CD8-positive, alpha-beta memory T cell (primary cell): ENCODE data around the gene BLTP1. TPM values are rescaled to one million over a fixed set of nuclear protein-coding genes. Genes with fewer than 3 reads are reported as not detected.
"Not testable (repeated sequence)": the region's sequence is repeated elsewhere in the genome, so short reads cannot be mapped to it uniquely, and the experiment has no call there.

Source experiments
- CTCF ChIA-PET: fragments of 350-600 bp; sonication (Branson Sonifier 250); formaldehyde crosslinking; loops from one replicate; lab custom pipeline; 2021; ENCODE audit warnings: antibody characterized with exemption; lab: Charles Lee
- POLR2A ChIA-PET: fragments of 350-600 bp; sonication (Branson Sonifier 250); formaldehyde crosslinking; loops from one replicate; lab custom pipeline; 2021; ENCODE audit warnings: antibody characterized with exemption; lab: Charles Lee
- DNase-seq, 5 donors: peaks; one replicate each; pipeline versions ENCODE4 v3.0.0 to v3.0.0-alpha.2; 2020 to 2022; ENCODE audit warnings: mixed read lengths in 1 of 5
- H3K27ac ChIP-seq: one replicate; pipeline ENCODE4 v1.7.0; 2013; ENCODE audit warnings: low read depth, mild to moderate bottlenecking, low read length, moderate library complexity
- H3K27me3 ChIP-seq: 2 replicates; pipeline ENCODE4 v1.7.0; 2013; ENCODE audit warnings: low read length, mild to moderate bottlenecking; ENCODE audit not compliant: insufficient read depth, poor library complexity, severe bottlenecking
- H3K36me3 ChIP-seq: 2 replicates; pipeline ENCODE4 v1.7.0; 2013; ENCODE audit warnings: mild to moderate bottlenecking, low read length, moderate library complexity; ENCODE audit not compliant: insufficient read depth
- H3K4me1 ChIP-seq: 2 replicates; pipeline ENCODE4 v1.7.0; 2013; ENCODE audit warnings: mild to moderate bottlenecking, low read length, moderate library complexity; ENCODE audit not compliant: insufficient read depth
- H3K4me3 ChIP-seq: 2 replicates; pipeline ENCODE4 v1.7.0; 2013; ENCODE audit warnings: mild to moderate bottlenecking, low read length
- H3K9me3 ChIP-seq: 2 replicates; pipeline ENCODE4 v1.7.0; 2013; ENCODE audit warnings: mild to moderate bottlenecking, low read length
- H3K27ac Mint-ChIP-seq, 8 donors: one replicate each; pipeline ENCODE4 v1.8.0; 2020 to 2021; ENCODE audit warnings: mixed read lengths in 8 of 8, mild to moderate bottlenecking in 6 of 8, inconsistent platforms in 3 of 8, moderate library complexity in 3 of 8
- H3K27me3 Mint-ChIP-seq, 2 donors: one replicate each; pipeline ENCODE4 v1.8.0; 2020 to 2021; ENCODE audit warnings: mixed read lengths in 2 of 2, mild to moderate bottlenecking in 1 of 2, moderate library complexity in 1 of 2
- H3K36me3 Mint-ChIP-seq, 3 donors: one replicate each; pipeline ENCODE4 v1.8.0; 2020 to 2021; ENCODE audit warnings: mixed read lengths in 3 of 3, inconsistent platforms in 1 of 3, mild to moderate bottlenecking in 1 of 3
- H3K4me1 Mint-ChIP-seq, 3 donors: one replicate each; pipeline ENCODE4 v1.8.0; 2020 to 2021; ENCODE audit warnings: mixed read lengths in 3 of 3, inconsistent platforms in 1 of 3, mild to moderate bottlenecking in 1 of 3
- H3K4me3 Mint-ChIP-seq, 7 donors: one replicate each; pipeline ENCODE4 v1.8.0; 2020 to 2021; ENCODE audit warnings: mixed read lengths in 7 of 7, mild to moderate bottlenecking in 6 of 7, moderate library complexity in 4 of 7, inconsistent platforms in 2 of 7
- H3K9me3 Mint-ChIP-seq, 5 donors: one replicate each; pipeline ENCODE4 v1.8.0; 2020 to 2022; ENCODE audit warnings: mixed read lengths in 5 of 5, mild to moderate bottlenecking in 3 of 5, moderate library complexity in 2 of 5, inconsistent platforms in 1 of 5
- polyA plus RNA-seq: library from polyadenylated mRNA; unstranded; fragments of 300-500 nt; fragmentation: Illumina TruSeq; gene quantifications from one replicate; pipeline ENCODE4 v1.2.3, GENCODE V29; 2021
- total RNA-seq, 2 experiments: library from RNA; stranded (reverse); gene quantifications; one replicate each; pipeline ENCODE4 v1.2.3, GENCODE V29; 2021

The BLTP1 gene
- total RNA-seq (10 to 100 TPM; 19.4 to 22.4 TPM), polyA plus RNA-seq (9.6 TPM)

- H3K4me1 ChIP-seq, result peaks cover 45% of the 10 kb centered on the region
- no peaks in the 10 kb centered on the region for H3K27me3 Mint-ChIP-seq
Observed at GRCh38 chr4:122151982-122152710, at the start of gene BLTP1. TSS of gene BLTP1 (plus strand) at chr4:122152331. CDS start at chr4:122170648, 18,317 bp downstream.

GRCh38 chr4:122104184-122104583 lies 47.9 kb upstream of the BLTP1 start:
- Histone ChIP-seq H3K9me3 (no peaks in the 10 kb centered on the region), H3K4me3 (no peak overlapping the region), H3K4me1 (no peaks in the 10 kb centered on the region), H3K36me3 (no peaks in the 10 kb centered on the region), H3K27ac (no peak overlapping the region), H3K27me3 (no peaks in the 10 kb centered on the region)
- CTCF ChIA-PET, result interaction anchor here (1.0 kb wide), 1 partner anchor 107 kb away, joined by 3 read pairs; no protein-coding TSS in a partner anchor
- no peaks in the 10 kb centered on the region for H3K9me3 Mint-ChIP-seq
- H3K27me3 Mint-ChIP-seq, result peaks cover 7 to 22% of the 10 kb centered on the region in 2 donors
- no peak overlapping the region for H3K27ac Mint-ChIP-seq
- DNase-seq, result no peak
- POLR2A ChIA-PET, result no interaction called here
- H3K4me1 Mint-ChIP-seq, result peaks cover 0 to 6% (median 0%) of the 10 kb centered on the region in 3 donors
- no peaks in the 10 kb centered on the region for H3K36me3 Mint-ChIP-seq
- H3K4me3 Mint-ChIP-seq, result no peak overlapping the region

More at GRCh38 chr4:122151982-122152710, at the start of gene BLTP1:
- CTCF ChIA-PET, result no interaction called here
- Mint-ChIP-seq H3K4me1 (peaks cover 60 to 75% (median 71%) of the 10 kb centered on the region in 3 donors), H3K36me3 (peaks cover 1 to 40% (median 10%) of the 10 kb centered on the region in 3 donors), H3K9me3 (no peaks in the 10 kb centered on the region), H3K27ac (peak within 1 kb of the TSS; percentile 95 to 100 (median 99)), H3K4me3 (peak within 1 kb of the TSS; percentile 91 to 99 (median 97))
- Histone ChIP-seq H3K9me3 (no peaks in the 10 kb centered on the region), H3K4me3 (peak within 1 kb of the TSS; percentile 96), H3K27me3 (no peaks in the 10 kb centered on the region), H3K36me3 (peaks cover 8% of the 10 kb centered on the region), H3K27ac (peak within 1 kb of the TSS; percentile 88)
- DNase-seq, result peak; percentile 80 to 92 (median 87)
- POLR2A ChIA-PET, result no interaction called here

- Histone ChIP-seq H3K4me3 (no peak overlapping the region), H3K9me3 (no peaks in the 10 kb centered on the region), H3K27me3 (no peaks in the 10 kb centered on the region), H3K27ac (no peak overlapping the region), H3K36me3 (no peaks in the 10 kb centered on the region), H3K4me1 (no peaks in the 10 kb centered on the region)
- Mint-ChIP-seq H3K4me3 (no peak overlapping the region), H3K27ac (no peak overlapping the region), H3K27me3 (peaks cover 6 to 11% of the 10 kb centered on the region in 2 donors), H3K9me3 (no peaks in the 10 kb centered on the region), H3K4me1 (peaks cover 0 to 6% (median 0%) of the 10 kb centered on the region in 3 donors), H3K36me3 (no peaks in the 10 kb centered on the region)
- CTCF ChIA-PET, result interaction anchor here (1.1 kb wide), 1 partner anchor 49 kb away, joined by 3 read pairs; no protein-coding TSS in a partner anchor
- DNase-seq, result no peak
- POLR2A ChIA-PET, result no interaction called here
Observed at GRCh38 chr4:122107680-122108079, 44.5 kb upstream of the BLTP1 start.

GRCh38 chr4:122110304-122110703 lies 41.8 kb upstream of the BLTP1 start:
- CTCF ChIA-PET, H3K27ac Mint-ChIP-seq: not testable (repeated sequence)

GRCh38 chr4:122117743-122118142 lies 34.4 kb upstream of the BLTP1 start:
- H3K27me3 ChIP-seq, result no peaks in the 10 kb centered on the region
- H3K36me3 Mint-ChIP-seq, result peaks cover 0 to 11% (median 1%) of the 10 kb centered on the region in 3 donors
- DNase-seq, result peak in 2 of 5 donors; percentile 3 to 12
- H3K27ac Mint-ChIP-seq, result peak overlapping the region in 7 of 8 donors; percentile 13 to 84 (median 29)
- peaks cover 22 to 28% (median 27%) of the 10 kb centered on the region in 3 donors for H3K4me1 Mint-ChIP-seq
- H3K9me3 ChIP-seq, result no peaks in the 10 kb centered on the region
- H3K27me3 Mint-ChIP-seq, result no peaks in the 10 kb centered on the region
- no peaks in the 10 kb centered on the region for H3K36me3 ChIP-seq
- H3K4me1 ChIP-seq, result peaks cover 21% of the 10 kb centered on the region
- ChIA-PET POLR2A (no interaction called here), CTCF (interaction anchor here (1.7 kb wide), 1 partner anchor 168 kb away, joined by 4 read pairs; no protein-coding TSS in a partner anchor)
- peaks cover 5 to 10% (median 8%) of the 10 kb centered on the region in 5 donors for H3K9me3 Mint-ChIP-seq
- no peak overlapping the region for H3K27ac ChIP-seq
- no peak overlapping the region for H3K4me3 ChIP-seq
- H3K4me3 Mint-ChIP-seq, result peak overlapping the region in 6 of 7 donors; percentile 2 to 56 (median 26)

More at GRCh38 chr4:122110304-122110703, 41.8 kb upstream of the BLTP1 start:
- H3K36me3 Mint-ChIP-seq, H3K4me3 ChIP-seq, DNase-seq, H3K27ac ChIP-seq, H3K9me3 ChIP-seq, H3K9me3 Mint-ChIP-seq, H3K36me3 ChIP-seq, H3K27me3 ChIP-seq, H3K4me3 Mint-ChIP-seq, POLR2A ChIA-PET, H3K27me3 Mint-ChIP-seq, H3K4me1 ChIP-seq, H3K4me1 Mint-ChIP-seq: not testable (repeated sequence)

GRCh38 chr4:122118243-122118642 lies 33.9 kb upstream of the BLTP1 start:
- H3K27me3 ChIP-seq, result no peaks in the 10 kb centered on the region
- Mint-ChIP-seq H3K4me1 (peaks cover 22 to 28% (median 27%) of the 10 kb centered on the region in 3 donors), H3K27ac (peak overlapping the region; percentile 13 to 84 (median 34)), H3K36me3 (peaks cover 0 to 11% (median 1%) of the 10 kb centered on the region in 3 donors), H3K9me3 (peaks cover 5 to 15% (median 11%) of the 10 kb centered on the region in 5 donors), H3K4me3 (peak overlapping the region in 5 of 7 donors; percentile 2 to 56 (median 28)), H3K27me3 (no peaks in the 10 kb centered on the region)
- no peak overlapping the region for H3K27ac ChIP-seq
- H3K36me3 ChIP-seq, result no peaks in the 10 kb centered on the region
- ChIA-PET CTCF (interaction anchor here (1.7 kb wide), 1 partner anchor 169 kb away, joined by 4 read pairs; no protein-coding TSS in a partner anchor), POLR2A (no interaction called here)
- H3K4me3 ChIP-seq, result no peak overlapping the region
- H3K4me1 ChIP-seq, result peaks cover 21% of the 10 kb centered on the region
- no peak for DNase-seq
- no peaks in the 10 kb centered on the region for H3K9me3 ChIP-seq

- POLR2A ChIA-PET, result no interaction called here
Observed at GRCh38 chr4:122119739-122120138, 32.4 kb upstream of the BLTP1 start.

GRCh38 chr4:122121593-122121992 lies 30.5 kb upstream of the BLTP1 start:
- ChIA-PET CTCF (no interaction called here), POLR2A (no interaction called here)
- Histone ChIP-seq H3K36me3 (no peaks in the 10 kb centered on the region), H3K4me3 (no peak overlapping the region), H3K9me3 (no peaks in the 10 kb centered on the region), H3K27me3 (no peaks in the 10 kb centered on the region), H3K4me1 (peaks cover 21% of the 10 kb centered on the region), H3K27ac (no peak overlapping the region)
- no peaks in the 10 kb centered on the region for H3K27me3 Mint-ChIP-seq
- no peak for DNase-seq
- H3K4me1 Mint-ChIP-seq, result peaks cover 20 to 24% (median 23%) of the 10 kb centered on the region in 3 donors
- H3K4me3 Mint-ChIP-seq, result no peak overlapping the region
- no peak overlapping the region for H3K27ac Mint-ChIP-seq
- H3K36me3 Mint-ChIP-seq, result peaks cover 1 to 18% (median 2%) of the 10 kb centered on the region in 3 donors
- H3K9me3 Mint-ChIP-seq, result peaks cover 5 to 22% (median 20%) of the 10 kb centered on the region in 5 donors

More at GRCh38 chr4:122119739-122120138, 32.4 kb upstream of the BLTP1 start:
- CTCF ChIA-PET, result no interaction called here
- peak overlapping the region in 2 of 8 donors; percentile 13 to 74 for H3K27ac Mint-ChIP-seq
- Histone ChIP-seq H3K27ac (no peak overlapping the region), H3K4me1 (peaks cover 21% of the 10 kb centered on the region), H3K27me3 (no peaks in the 10 kb centered on the region), H3K4me3 (no peak overlapping the region), H3K9me3 (no peaks in the 10 kb centered on the region), H3K36me3 (no peaks in the 10 kb centered on the region)
- peaks cover 5 to 22% (median 19%) of the 10 kb centered on the region in 5 donors for H3K9me3 Mint-ChIP-seq
- DNase-seq, result no peak
- H3K4me1 Mint-ChIP-seq, result peaks cover 22 to 28% (median 27%) of the 10 kb centered on the region in 3 donors
- H3K4me3 Mint-ChIP-seq, result no peak overlapping the region
- H3K36me3 Mint-ChIP-seq, result peaks cover 1 to 18% (median 2%) of the 10 kb centered on the region in 3 donors
- no peaks in the 10 kb centered on the region for H3K27me3 Mint-ChIP-seq
